Measurements from ENCODE around the gene C10orf90.

The C10orf90 gene

GRCh38 chr10:126375926-126376554 is 294.5 kb downstream of the C10orf90 start:
- no peak for TF ChIP-seq CTCF (IDR thresholded peaks at IDR 0.05; ENCODE audit: borderline replicate concordance, control extremely low read depth, extremely low read depth, insufficient read depth, missing control alignments)
- in situ Hi-C loops (cut with MboI; ENCODE audit: low sequenced_read_pairs, unreplicated experiment): no loop called here
- DNase-seq (ENCODE audit: low spot score): no peak

- DNase-seq (ENCODE audit: low spot score): no peak
- no peak for TF ChIP-seq CTCF (IDR thresholded peaks at IDR 0.05; ENCODE audit: borderline replicate concordance, control extremely low read depth, extremely low read depth, insufficient read depth, missing control alignments)
- in situ Hi-C loops (cut with MboI; ENCODE audit: low sequenced_read_pairs, unreplicated experiment): no loop called here
Measured at GRCh38 chr10:126375299-126375698, 295.2 kb downstream of the C10orf90 start.
